ENCODE data around the gene VPS13C.

VPS13C gene

GRCh38 chr15:61916104-61916503, 144.1 kb downstream of the VPS13C start:
- Histone ChIP-seq H3K27me3 (ENCODE audit: low read length) (no peaks in the 10 kb centered on the region), H3K27ac (ENCODE audit: low read depth, low read length) (no peak overlapping the region), H3K9me3 (ENCODE audit: insufficient read depth, low read length) (no peaks in the 10 kb centered on the region), H4K20me1 (ENCODE audit: low read depth, low read length) (no peaks in the 10 kb centered on the region), H3K9me2 (replicated peaks; ENCODE audit: insufficient read depth, low read length) (no peaks in the 10 kb centered on the region), H3F3A (ENCODE audit: insufficient read depth) (no peaks in the 10 kb centered on the region), H3K4me3 (ENCODE audit: insufficient read depth, low read length, poor library complexity, severe bottlenecking) (no peak overlapping the region), H3K79me2 (ENCODE audit: insufficient read depth, low read length) (no peaks in the 10 kb centered on the region), H3K4me2 (ENCODE audit: low read depth, low read length, poor library complexity, severe bottlenecking) (no peak overlapping the region), H3K9ac (ENCODE audit: low read length) (no peak overlapping the region), H2AFZ (ENCODE audit: low read depth, low read length, severe bottlenecking) (no peak overlapping the region), H3K36me3 (ENCODE audit: low read length) (peaks cover 55% of the 10 kb centered on the region)
- no peak for TF ChIP-seq CTCF (IDR thresholded peaks at IDR 0.05; ENCODE audit: insufficient read depth, low read length, poor library complexity, severe bottlenecking)
- no peak for TF ChIP-seq EZH2phosphoT487 (conservative IDR thresholded peaks at IDR 0.05; ENCODE audit: low read length)

- no peak overlapping the region for H3K9ac ChIP-seq (ENCODE audit: low read length)
- no peak for TF ChIP-seq EZH2phosphoT487 (conservative IDR thresholded peaks at IDR 0.05; ENCODE audit: low read length)
- TF ChIP-seq CTCF (IDR thresholded peaks at IDR 0.05; ENCODE audit: insufficient read depth, low read length, poor library complexity, severe bottlenecking), result no peak
- H2AFZ ChIP-seq (ENCODE audit: low read depth, low read length, severe bottlenecking), result no peak overlapping the region
- no peaks in the 10 kb centered on the region for H4K20me1 ChIP-seq (ENCODE audit: low read depth, low read length)
- no peaks in the 10 kb centered on the region for H3K9me3 ChIP-seq (ENCODE audit: insufficient read depth, low read length)
- no peaks in the 10 kb centered on the region for H3F3A ChIP-seq (ENCODE audit: insufficient read depth)
- H3K27me3 ChIP-seq (ENCODE audit: low read length), result no peaks in the 10 kb centered on the region
- H3K4me3 ChIP-seq (ENCODE audit: insufficient read depth, low read length, poor library complexity, severe bottlenecking), result no peak overlapping the region
- no peaks in the 10 kb centered on the region for H3K9me2 ChIP-seq (replicated peaks; ENCODE audit: insufficient read depth, low read length)
- H3K79me2 ChIP-seq (ENCODE audit: insufficient read depth, low read length), result no peaks in the 10 kb centered on the region
- H3K4me2 ChIP-seq (ENCODE audit: low read depth, low read length, poor library complexity, severe bottlenecking), result no peak overlapping the region
- no peak overlapping the region for H3K27ac ChIP-seq (ENCODE audit: low read depth, low read length)
- H3K36me3 ChIP-seq (ENCODE audit: low read length), result peaks cover 55% of the 10 kb centered on the region
Measured at GRCh38 chr15:61915640-61916039, 144.6 kb downstream of the VPS13C start.

GRCh38 chr15:61910839-61911369, 149.3 kb downstream of the VPS13C start:
- Histone ChIP-seq H3K4me2 (ENCODE audit: low read depth, low read length, poor library complexity, severe bottlenecking) (no peak overlapping the region), H3K9me3 (ENCODE audit: insufficient read depth, low read length) (no peaks in the 10 kb centered on the region), H4K20me1 (ENCODE audit: low read depth, low read length) (no peaks in the 10 kb centered on the region), H3F3A (ENCODE audit: insufficient read depth) (no peaks in the 10 kb centered on the region), H3K9me2 (replicated peaks; ENCODE audit: insufficient read depth, low read length) (no peaks in the 10 kb centered on the region), H2AFZ (ENCODE audit: low read depth, low read length, severe bottlenecking) (no peak overlapping the region), H3K36me3 (ENCODE audit: low read length) (peaks cover 53% of the 10 kb centered on the region), H3K27ac (ENCODE audit: low read depth, low read length) (no peak overlapping the region), H3K9ac (ENCODE audit: low read length) (no peak overlapping the region), H3K27me3 (ENCODE audit: low read length) (no peaks in the 10 kb centered on the region), H3K79me2 (ENCODE audit: insufficient read depth, low read length) (no peaks in the 10 kb centered on the region), H3K4me3 (ENCODE audit: insufficient read depth, low read length, poor library complexity, severe bottlenecking) (no peak overlapping the region)
- TF ChIP-seq CTCF (IDR thresholded peaks at IDR 0.05; ENCODE audit: insufficient read depth, low read length, poor library complexity, severe bottlenecking), result no peak

All from SU-DHL-6 (cell line).